ACHN (cell line): ENCODE results near the gene NSA2.

Experiments
- DNase-seq: peaks from one replicate; pipeline ENCODE4 v3.0.0-alpha.2; 2015
- in situ Hi-C: cut with HindIII; loops from 2 replicates; pipeline ENCODE4 v1.10.0; 2017; ENCODE audit warnings: low sequenced_read_pairs, low pct_ligation_motif_present, low pct_unique_long_range_greater_than_20kb

NSA2 gene

GRCh38 chr5:74798977-74799911 is 32.2 kb downstream of the NSA2 start:
- peak; percentile 75 for DNase-seq
- in situ Hi-C loops, result no loop called here

GRCh38 chr5:74801197-74801596 is 34.1 kb downstream of the NSA2 start:
- no peak for DNase-seq
- in situ Hi-C loops, result no loop called here

DNA sequence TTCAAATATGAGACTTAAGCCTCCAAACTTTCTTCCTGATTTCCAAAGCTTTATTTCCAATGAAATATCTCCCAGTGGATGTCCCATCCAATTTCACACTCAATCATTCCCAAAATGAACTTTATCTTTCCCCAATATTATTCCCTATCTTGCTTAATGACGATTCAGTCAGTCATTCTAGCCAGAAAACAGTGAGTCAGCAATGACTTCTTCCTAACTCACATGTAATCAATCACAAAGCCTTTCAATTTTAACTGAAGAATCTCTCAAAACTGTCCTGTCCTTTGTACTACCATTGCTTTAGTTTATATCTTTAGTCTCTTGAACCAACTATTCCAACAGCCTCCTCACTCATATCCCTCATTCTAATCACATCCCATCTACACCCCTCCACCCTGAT is 34.9 kb downstream of the NSA2 start:
- in situ Hi-C loops, result no loop called here
- no peak for DNase-seq

GRCh38 chr5:74810915-74811314 is 43.9 kb downstream of the NSA2 start:
- no peak for DNase-seq
- in situ Hi-C loops, result no loop called here

GRCh38 chr5:74816875-74817274 is 49.8 kb downstream of the NSA2 start:
- in situ Hi-C loops, result no loop called here
- no peak for DNase-seq

DNA sequence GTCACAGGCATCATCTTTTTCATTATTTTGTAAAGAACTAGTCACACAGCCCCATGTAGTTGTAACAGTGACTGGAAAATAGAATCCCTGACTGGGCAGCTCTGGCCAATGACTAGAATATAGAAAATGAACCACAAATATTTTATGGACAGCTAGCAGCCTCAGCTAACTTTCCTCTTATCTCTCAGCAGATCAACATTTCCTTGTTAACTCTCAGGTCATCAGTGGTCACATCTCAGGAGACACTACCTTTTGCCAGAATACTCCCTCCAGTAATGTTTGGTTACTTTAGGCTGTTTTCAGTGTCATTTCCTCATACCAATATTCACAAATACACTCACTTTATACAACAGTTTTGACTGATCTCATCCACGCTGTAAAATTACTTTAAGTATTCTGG is 55.2 kb downstream of the NSA2 start:
- no peak for DNase-seq
- in situ Hi-C loops, result no loop called here

- DNase-seq, result no peak
- in situ Hi-C loops, result no loop called here
These were observed 62.4 kb downstream of the NSA2 start for GRCh38 chr5:74829413-74829812.
